H7 (cell line): ENCODE data around the gene THSD7A. TPM values are rescaled to one million over a fixed set of nuclear protein-coding genes. Genes with fewer than 3 reads are reported as not detected.

Experiments
- DNase-seq: peaks from one replicate; pipeline ENCODE4 v3.0.0; 2012
- H3K27me3 ChIP-seq: 2 replicates; pipeline ENCODE4 v1.6.0; 2011; ENCODE audit warnings: mild to moderate bottlenecking, low read length; ENCODE audit not compliant: control insufficient read depth, insufficient read depth
- H3K36me3 ChIP-seq: replicated peaks from 2 replicates; pipeline ENCODE4 v1.5.1; 2011; ENCODE audit warnings: low read length; ENCODE audit not compliant: control insufficient read depth, insufficient read depth
- H3K4me3 ChIP-seq: 2 replicates; pipeline ENCODE4 v1.5.1; 2011; ENCODE audit warnings: low read depth, mild to moderate bottlenecking, control low read depth, low read length, moderate library complexity; ENCODE audit not compliant: insufficient read depth
- total RNA-seq: library from RNA; depleted of rRNA; stranded (reverse); fragments of >200 nt; shearing (Covaris generic); gene quantifications from 2 replicates; pipeline ENCODE4 v1.2.3, GENCODE V29; 2014

THSD7A gene
- total RNA-seq, 1 experiment from 2014 or later: 0.69 TPM

GRCh38 chr7:11636274-11636673 is 195.7 kb downstream of the THSD7A start:
- Histone ChIP-seq H3K4me3 (no peak overlapping the region), H3K36me3 (no peaks in the 10 kb centered on the region), H3K27me3 (no peaks in the 10 kb centered on the region)
- DNase-seq: no peak

- DNase-seq: no peak
- H3K36me3 ChIP-seq: no peaks in the 10 kb centered on the region
- H3K4me3 ChIP-seq: no peak overlapping the region
- H3K27me3 ChIP-seq: no peaks in the 10 kb centered on the region
Measured at GRCh38 chr7:11633310-11633709, 198.7 kb downstream of the THSD7A start.

- no peaks in the 10 kb centered on the region for H3K36me3 ChIP-seq
- H3K4me3 ChIP-seq: no peak overlapping the region
Measured at GRCh38 chr7:11630355-11630754, 201.6 kb downstream of the THSD7A start.

GRCh38 chr7:11625669-11626068 is 206.3 kb downstream of the THSD7A start:
- H3K4me3 ChIP-seq: no peak overlapping the region
- H3K27me3 ChIP-seq: no peaks in the 10 kb centered on the region
- peak; percentile 9 for DNase-seq
- no peaks in the 10 kb centered on the region for H3K36me3 ChIP-seq

More at GRCh38 chr7:11630355-11630754, 201.6 kb downstream of the THSD7A start:
- DNase-seq: no peak
- H3K27me3 ChIP-seq: no peaks in the 10 kb centered on the region

- Histone ChIP-seq H3K4me3 (no peak overlapping the region), H3K27me3 (no peaks in the 10 kb centered on the region), H3K36me3 (no peaks in the 10 kb centered on the region)
- no peak for DNase-seq
Measured at GRCh38 chr7:11623093-11623678, 208.8 kb downstream of the THSD7A start.

GRCh38 chr7:11620406-11621253 is 211.4 kb downstream of the THSD7A start:
- DNase-seq: no peak
- H3K36me3 ChIP-seq: no peaks in the 10 kb centered on the region
- H3K27me3 ChIP-seq: no peaks in the 10 kb centered on the region
- no peak overlapping the region for H3K4me3 ChIP-seq

GRCh38 chr7:11616466-11616865 is 215.5 kb downstream of the THSD7A start:
- Histone ChIP-seq H3K36me3 (no peaks in the 10 kb centered on the region), H3K27me3 (no peaks in the 10 kb centered on the region), H3K4me3 (no peak overlapping the region)
- DNase-seq: no peak

GRCh38 chr7:11615174-11615573 is 216.8 kb downstream of the THSD7A start:
- no peak overlapping the region for H3K4me3 ChIP-seq
- DNase-seq: no peak

GRCh38 chr7:11613292-11613930 is 218.6 kb downstream of the THSD7A start:
- Histone ChIP-seq H3K4me3 (no peak overlapping the region), H3K36me3 (no peaks in the 10 kb centered on the region), H3K27me3 (no peaks in the 10 kb centered on the region)
- peak; percentile 7 for DNase-seq

More at GRCh38 chr7:11615174-11615573, 216.8 kb downstream of the THSD7A start:
- Histone ChIP-seq H3K27me3 (no peaks in the 10 kb centered on the region), H3K36me3 (no peaks in the 10 kb centered on the region)

- no peaks in the 10 kb centered on the region for H3K36me3 ChIP-seq
- H3K4me3 ChIP-seq: no peak overlapping the region
- no peaks in the 10 kb centered on the region for H3K27me3 ChIP-seq
- DNase-seq: no peak
Measured at GRCh38 chr7:11612737-11613136, 219.3 kb downstream of the THSD7A start.

GRCh38 chr7:11609096-11609670 is 222.8 kb downstream of the THSD7A start:
- no peak overlapping the region for H3K4me3 ChIP-seq
- no peak for DNase-seq
- no peaks in the 10 kb centered on the region for H3K27me3 ChIP-seq
- H3K36me3 ChIP-seq: no peaks in the 10 kb centered on the region

- DNase-seq: no peak
- no peaks in the 10 kb centered on the region for H3K27me3 ChIP-seq
- H3K36me3 ChIP-seq: no peaks in the 10 kb centered on the region
- no peak overlapping the region for H3K4me3 ChIP-seq
Measured at GRCh38 chr7:11607686-11608085, 224.3 kb downstream of the THSD7A start.

- Histone ChIP-seq H3K27me3 (no peaks in the 10 kb centered on the region), H3K36me3 (no peaks in the 10 kb centered on the region), H3K4me3 (no peak overlapping the region)
- no peak for DNase-seq
Measured at GRCh38 chr7:11605749-11606148, 226.2 kb downstream of the THSD7A start.

GRCh38 chr7:11604505-11604904 is 227.5 kb downstream of the THSD7A start:
- DNase-seq: no peak
- Histone ChIP-seq H3K36me3 (no peaks in the 10 kb centered on the region), H3K27me3 (no peaks in the 10 kb centered on the region), H3K4me3 (no peak overlapping the region)
